A549 treated with Hydrocortisone at 1 μM for 4 hours (cell line): Measurements from ENCODE around the gene RPL35. TPM values are rescaled to one million over a fixed set of nuclear protein-coding genes. Genes with fewer than 3 reads are reported as not detected.

Experiments used
- total RNA-seq: library from RNA; stranded (reverse); fragments of 200-300 nt; extraction: Qiagen RNA extraction; gene quantifications from 5 replicates; pipeline ENCODE4 v1.2.3, GENCODE V29; 2022

RPL35 gene
- 2,544 to 3,120 TPM (median 2,802 TPM) in 5 replicates for total RNA-seq

DNA sequence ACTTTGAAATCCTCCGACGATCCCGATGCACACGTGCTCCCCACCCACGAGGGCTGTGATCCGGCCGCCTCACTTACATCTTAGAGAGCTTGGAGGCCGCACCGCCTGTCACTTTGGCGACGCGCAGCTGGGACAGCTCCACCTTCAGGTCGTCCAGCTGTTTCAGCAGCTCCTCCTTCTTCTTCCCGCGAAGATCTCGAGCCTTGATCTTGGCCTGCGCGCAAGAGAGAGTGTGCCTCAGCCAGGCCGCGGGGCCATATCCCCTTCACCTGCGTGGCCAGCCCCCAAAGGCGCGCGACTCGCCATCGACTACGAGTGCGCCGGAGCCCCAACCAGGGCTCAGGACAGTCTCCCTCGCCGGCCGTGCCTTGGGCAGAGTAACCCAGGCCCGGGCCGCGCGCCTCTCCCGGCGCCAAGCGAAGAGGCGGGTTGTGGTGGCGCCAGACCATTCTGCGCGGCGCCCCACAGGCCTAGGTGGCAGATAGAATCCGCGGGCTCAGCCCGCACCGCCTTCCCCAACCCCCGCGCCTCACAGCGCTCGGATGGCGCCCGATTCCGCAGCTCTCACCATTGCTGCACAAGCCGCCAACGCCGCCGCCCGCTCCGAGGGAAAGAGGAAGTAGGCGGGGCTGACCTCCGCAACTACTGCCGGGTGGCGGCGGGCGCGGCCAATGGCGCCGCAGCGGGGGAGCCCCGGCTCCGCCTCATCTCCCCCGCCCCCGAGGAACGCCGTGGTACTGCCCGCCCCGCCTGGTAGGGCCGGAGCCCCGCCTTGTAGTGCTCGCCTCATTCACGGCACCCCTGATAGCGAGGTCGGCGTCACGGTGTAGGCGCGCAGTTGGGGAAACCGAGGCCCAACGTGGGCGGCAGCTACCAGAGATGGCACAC is at the start of gene RPL35, which contains the start of gene ARPC5L:
TSS of gene RPL35 (minus strand) at position 616 of the 888 bp plus-strand sequence. CDS start at position 571, 45 bp downstream.
TSS of gene ARPC5L (plus strand) at position 789 of the 888 bp plus-strand sequence. CDS start 7,161 bp downstream, outside the sequence.

DNA sequence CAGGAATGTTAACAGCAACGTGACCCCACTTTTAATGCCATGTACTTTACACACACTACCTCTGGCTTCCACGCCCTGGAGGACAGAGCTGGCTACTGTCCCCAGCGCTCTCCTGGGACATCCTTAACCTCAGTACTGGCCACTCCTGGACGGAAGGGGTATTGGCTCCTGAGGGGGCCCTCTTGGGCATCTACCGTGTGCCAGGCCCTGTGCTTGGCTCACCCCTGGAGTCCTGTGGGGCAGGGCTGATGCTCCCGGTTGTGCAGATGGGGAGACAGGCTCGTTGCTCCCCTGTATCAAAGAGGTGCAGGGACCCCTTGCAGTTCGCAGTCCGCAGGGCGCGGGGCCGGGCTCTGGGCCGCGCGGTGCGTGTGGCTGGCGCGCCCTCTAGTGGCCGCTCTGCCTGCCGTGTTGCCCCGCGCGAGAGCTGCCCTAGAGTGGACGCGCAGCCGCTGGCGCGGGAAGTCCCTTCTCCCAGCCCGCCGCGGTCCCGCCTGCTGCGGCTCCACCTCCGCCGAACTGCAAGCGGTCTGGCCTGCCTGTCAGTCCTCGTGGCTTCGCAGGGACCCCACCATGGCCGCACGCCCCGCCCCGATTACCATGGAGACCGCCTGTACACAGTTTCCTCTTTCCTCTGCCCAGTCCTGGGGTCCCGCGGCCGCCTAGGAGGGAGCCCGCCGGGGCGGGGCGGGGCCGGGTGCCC is 8.8 kb downstream of the RPL35 start, which contains the start of gene WDR38:
TSS of gene WDR38 (plus strand) at position 632 of the 703 bp plus-strand sequence. CDS start 72 bp downstream, outside the sequence.

Other genes with a start within 250 kb of the RPL35 start
- 1.4 to 2.0 TPM (median 1.8 TPM) in 5 replicates for gene NR6A1, start 90.6 kb downstream of the RPL35 start, total RNA-seq
- 22.1 to 40.5 TPM (median 31.5 TPM) in 5 replicates for gene OLFML2A, start 84.8 kb downstream of the RPL35 start, total RNA-seq
- gene WDR38, start 8.5 kb downstream of the RPL35 start, total RNA-seq, result 0.13 to 0.21 TPM (median 0.20 TPM) in 5 replicates
- gene ARPC5L, start 173 bp upstream of the RPL35 start, total RNA-seq, result 56.3 to 81.0 TPM (median 69.1 TPM) in 5 replicates
- 10.5 to 12.9 TPM (median 11.3 TPM) in 5 replicates for gene GOLGA1, start 79.1 kb upstream of the RPL35 start, total RNA-seq